GM19099 (cell line): Measurements from ENCODE around the gene CDC42BPA.

Experiments used
- POLR2A ChIP-seq: IDR thresholded peaks from 3 replicates; pipeline ENCODE4 v1.6.1; 2011; ENCODE audit warnings: low read depth; ENCODE audit not compliant: insufficient read length; ENCODE audit errors: extremely low read depth

CDC42BPA gene

DNA sequence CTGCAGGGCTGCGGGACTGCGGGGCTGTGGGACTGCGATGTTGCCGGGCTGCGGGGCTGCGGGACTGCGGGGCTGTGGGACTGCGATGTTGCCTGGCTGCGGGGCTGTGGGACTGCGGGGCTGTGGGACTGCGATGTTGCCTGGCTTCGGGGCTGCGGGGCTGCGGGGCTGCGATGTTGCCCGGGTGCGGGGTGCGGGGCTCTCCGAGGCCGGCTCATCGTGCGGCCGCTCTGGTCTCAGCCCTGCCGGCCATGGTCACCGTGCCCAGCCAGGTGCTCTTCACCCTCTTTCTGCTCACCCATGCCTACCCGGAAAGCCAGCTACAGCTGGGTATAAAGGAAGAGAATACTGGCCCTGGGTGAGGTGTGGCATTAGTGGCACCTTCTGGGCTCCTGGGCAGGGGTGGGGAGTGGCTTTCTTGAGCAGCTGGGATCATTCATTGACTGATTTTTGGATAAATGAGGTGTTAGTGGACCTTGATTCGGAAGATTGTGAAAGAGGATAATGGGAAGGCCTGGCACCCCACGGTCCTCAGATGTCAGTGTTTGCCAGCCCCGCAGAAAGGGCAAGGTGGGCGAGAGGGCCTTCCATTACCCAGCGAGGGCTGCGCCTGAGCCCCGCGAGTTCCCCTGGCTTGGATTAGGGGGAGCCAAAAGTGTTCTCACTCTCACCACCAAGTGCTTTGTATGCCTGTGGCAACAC, 341.9 kb downstream of the CDC42BPA start:
- no peak for TF ChIP-seq POLR2A

GRCh38 chr1:226975259-226976250, 342.7 kb downstream of the CDC42BPA start:
- TF ChIP-seq POLR2A = no peak

- TF ChIP-seq POLR2A = no peak
Measured at GRCh38 chr1:226974544-226975258, 343.6 kb downstream of the CDC42BPA start.

DNA sequence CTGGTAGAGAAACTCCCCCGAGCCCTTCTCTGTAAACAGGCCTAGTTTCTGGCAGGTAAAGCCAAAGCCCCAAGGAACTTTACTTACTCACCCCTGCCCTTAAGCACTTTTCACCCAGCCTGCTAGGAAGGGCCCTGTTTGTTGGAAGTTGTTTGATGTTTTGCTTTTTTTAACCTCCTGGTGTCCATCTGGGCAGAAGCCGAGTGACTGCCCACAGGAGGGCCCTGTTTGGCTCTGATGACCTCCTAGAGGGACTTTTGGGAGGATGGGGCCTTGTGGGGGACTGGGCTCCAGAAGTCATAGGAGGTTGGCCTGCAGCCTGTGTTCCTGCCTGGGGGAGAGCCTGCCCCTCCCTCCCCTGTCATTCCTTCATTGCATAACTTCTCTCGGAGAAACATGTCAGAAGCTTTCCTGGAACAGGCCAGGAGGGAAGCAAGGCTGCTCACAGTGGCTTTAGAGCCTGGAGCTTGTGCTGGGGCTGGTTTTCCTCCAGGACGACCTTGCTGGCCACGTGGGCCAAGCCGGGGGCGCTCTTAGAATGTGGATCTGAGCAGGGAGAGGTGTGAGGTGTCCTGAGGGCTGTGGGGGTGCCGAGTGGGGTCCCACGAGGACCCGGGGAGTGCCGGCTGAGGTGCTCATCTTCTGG, 344.3 kb downstream of the CDC42BPA start:
- TF ChIP-seq POLR2A = no peak

GRCh38 chr1:226973371-226973897, 344.9 kb downstream of the CDC42BPA start:
- TF ChIP-seq POLR2A = no peak

DNA sequence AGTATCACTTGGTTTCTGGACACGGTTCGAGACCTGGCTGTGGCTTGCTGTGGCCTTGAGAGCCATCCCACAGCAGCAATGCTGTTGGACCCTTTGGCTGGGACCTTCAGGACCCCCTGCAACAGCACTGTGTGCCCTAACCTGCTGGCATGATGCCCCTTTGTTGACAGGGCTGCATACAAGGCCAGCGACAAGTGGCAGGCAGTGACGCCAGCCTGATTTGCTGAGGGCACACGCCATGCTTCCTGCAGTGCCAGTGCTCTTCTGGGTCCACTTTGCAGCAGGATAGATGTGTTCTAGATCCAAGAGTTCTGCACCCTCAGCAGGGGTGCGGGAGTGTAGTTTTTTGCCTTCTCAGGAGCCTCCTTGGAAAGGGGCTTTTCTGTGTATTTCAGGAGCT, 345.4 kb downstream of the CDC42BPA start:
- no peak for TF ChIP-seq POLR2A

- no peak for TF ChIP-seq POLR2A
Measured at GRCh38 chr1:226971765-226972164, 346.5 kb downstream of the CDC42BPA start.

GRCh38 chr1:226967665-226968064, 350.6 kb downstream of the CDC42BPA start:
- no peak for TF ChIP-seq POLR2A

GRCh38 chr1:226966683-226967082, 351.6 kb downstream of the CDC42BPA start:
- no peak for TF ChIP-seq POLR2A

- TF ChIP-seq POLR2A = no peak
Measured at GRCh38 chr1:226965581-226966440, 352.5 kb downstream of the CDC42BPA start.

DNA sequence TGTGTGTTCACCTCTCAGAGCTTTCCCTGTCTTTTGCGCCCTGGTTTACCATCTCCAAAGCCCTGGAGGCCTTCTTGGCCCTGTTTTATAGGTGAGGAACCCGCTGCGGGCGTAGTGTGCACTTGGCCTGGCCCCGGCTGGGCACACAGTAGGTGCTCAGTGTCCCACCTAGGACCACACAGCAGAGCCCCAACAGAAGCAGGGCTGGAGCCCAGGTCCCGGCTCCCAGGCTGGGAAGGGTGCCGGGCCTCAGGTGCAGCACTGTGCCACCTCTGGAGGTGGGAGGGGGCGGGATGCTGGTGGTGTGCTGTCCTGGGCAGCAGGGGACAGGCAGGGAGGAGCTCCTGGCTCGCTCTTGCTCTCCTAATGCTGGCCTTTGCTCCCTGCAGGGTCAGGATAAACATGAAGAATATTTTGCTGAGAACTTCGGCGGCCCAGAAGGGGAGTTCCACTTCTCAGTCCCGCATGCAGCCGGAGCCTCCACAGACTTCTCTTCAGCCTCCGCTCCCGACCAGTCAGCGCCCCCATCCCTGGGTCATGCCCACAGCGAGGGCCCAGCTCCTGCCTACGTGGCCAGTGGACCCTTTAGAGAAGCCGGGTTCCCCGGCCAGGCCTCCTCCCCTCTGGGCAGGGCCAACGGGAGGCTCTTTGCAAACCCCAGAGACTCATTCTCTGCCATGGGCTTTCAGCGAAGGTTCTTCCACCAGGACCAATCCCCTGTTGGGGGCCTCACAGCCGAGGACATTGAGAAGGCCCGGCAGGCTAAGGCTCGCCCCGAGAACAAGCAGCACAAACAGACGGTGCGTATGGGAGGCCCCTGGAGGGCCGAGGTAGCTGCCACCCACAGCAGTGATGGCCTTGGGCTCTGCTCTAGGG, 353.4 kb downstream of the CDC42BPA start:
- TF ChIP-seq POLR2A = no peak

DNA sequence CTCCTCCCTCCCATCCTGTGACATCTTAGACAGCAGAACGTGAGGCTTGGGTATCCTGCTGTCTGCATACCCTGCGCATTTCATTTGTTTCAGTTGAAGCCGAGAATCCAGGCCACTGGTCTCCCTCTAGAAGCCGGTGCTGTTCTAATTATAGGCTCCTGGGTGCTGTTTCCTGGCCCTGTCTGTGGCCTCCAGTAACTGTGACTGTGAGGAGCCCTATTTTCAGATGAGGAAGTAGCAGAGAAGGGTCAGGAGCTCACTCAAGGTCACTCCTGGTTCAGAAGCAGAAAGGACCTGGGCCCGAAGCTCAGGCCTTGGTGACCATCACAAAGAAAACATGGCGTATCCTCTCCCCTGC, 354.2 kb downstream of the CDC42BPA start:
- no peak for TF ChIP-seq POLR2A
